Activated CD4-positive, alpha-beta T cell treated with anti-CD3 and anti-CD28 coated beads, Interleukin-2, amount 50 U/mL, for 1 hour (primary cell): ENCODE results near the gene ZNF428.
"Not testable (repeated sequence)": the region's sequence is repeated elsewhere in the genome, so short reads cannot be mapped to it uniquely, and the experiment has no call there.

Source experiments
- DNase-seq: peaks from one replicate; pipeline ENCODE4 v3.0.0-alpha.2; 2020

Gene ZNF428

GRCh38 chr19:43619262-43620060 lies at the start of gene ZNF428:
Gene ZNF428 (minus strand): TSS chr19:43619629. CDS start chr19:43614304, 5,325 bp downstream.
- peak; percentile 80 for DNase-seq

- DNase-seq: peak; percentile 97
These were observed 49.1 kb upstream of the ZNF428 start for GRCh38 chr19:43668406-43669109.

- DNase-seq: no peak
These were observed 48.5 kb upstream of the ZNF428 start for GRCh38 chr19:43667876-43668405.

GRCh38 chr19:43667126-43667875 lies 47.9 kb upstream of the ZNF428 start:
- DNase-seq: no peak

- peak; percentile 33 for DNase-seq
These were observed 44.6 kb upstream of the ZNF428 start for GRCh38 chr19:43664018-43664417.

GRCh38 chr19:43662487-43662886 lies 43.1 kb upstream of the ZNF428 start:
- no peak for DNase-seq

- DNase-seq: no peak
These were observed 41.5 kb upstream of the ZNF428 start for GRCh38 chr19:43660971-43661360.

- no peak for DNase-seq
These were observed 41.0 kb upstream of the ZNF428 start for GRCh38 chr19:43660301-43660970.

GRCh38 chr19:43658494-43658893 lies 39.1 kb upstream of the ZNF428 start:
- DNase-seq: no peak

GRCh38 chr19:43658001-43658400 lies 38.6 kb upstream of the ZNF428 start:
- no peak for DNase-seq

GRCh38 chr19:43656436-43656835 lies 37.0 kb upstream of the ZNF428 start:
- DNase-seq: no peak

GRCh38 chr19:43652546-43652874 lies 33.1 kb upstream of the ZNF428 start:
- DNase-seq: no peak

GRCh38 chr19:43651758-43652545 lies 32.5 kb upstream of the ZNF428 start:
- no peak for DNase-seq

GRCh38 chr19:43650276-43650675 lies 30.8 kb upstream of the ZNF428 start:
- DNase-seq: not testable (repeated sequence)

- DNase-seq: no peak
These were observed 30.1 kb upstream of the ZNF428 start for GRCh38 chr19:43649514-43649913.

GRCh38 chr19:43648633-43649032 lies 29.2 kb upstream of the ZNF428 start:
- DNase-seq: no peak

- DNase-seq: no peak
These were observed 24.8 kb upstream of the ZNF428 start for GRCh38 chr19:43644181-43644580.

GRCh38 chr19:43643326-43643725 lies 23.9 kb upstream of the ZNF428 start:
- no peak for DNase-seq

GRCh38 chr19:43642531-43642930 lies 23.1 kb upstream of the ZNF428 start:
- DNase-seq: no peak

GRCh38 chr19:43641333-43641732 lies 21.9 kb upstream of the ZNF428 start:
- DNase-seq: no peak

- DNase-seq: no peak
These were observed 21.0 kb upstream of the ZNF428 start for GRCh38 chr19:43640424-43640757.
